ENCODE measurements around the gene SMAP1. TPM values are rescaled to one million over a fixed set of nuclear protein-coding genes. Genes with fewer than 3 reads are reported as not detected.

The SMAP1 gene
- total RNA-seq, 4 donors from 2014 or later = 31.7 to 44.6 (median 33.6) TPM

- DNase-seq = no peak
- 62 to 83% methylated on average over 3 of the region's 3 CpGs for WGBS, 2 donors
- Histone ChIP-seq H3K9me3 (no peaks in the 10 kb centered on the region), H3K27me3 (no peaks in the 10 kb centered on the region), H3K36me3 (no peaks in the 10 kb centered on the region), H3K4me1 (no peaks in the 10 kb centered on the region), H3K4me3 (no peak overlapping the region), H3K27ac (no peak overlapping the region)
- TF ChIP-seq POLR2A (IDR thresholded peaks at IDR 0.05) = no peak
- no peak for TF ChIP-seq CTCF (IDR thresholded peaks at IDR 0.05)
- intact Hi-C loops (cut with DNase I) = no loop called here
These were observed 16.3 kb upstream of the SMAP1 start for GRCh38 chr6:70651326-70651905.

- TF ChIP-seq CTCF (IDR thresholded peaks at IDR 0.05) (no peak), POLR2A (IDR thresholded peaks at IDR 0.05) (no peak)
- H3K4me1 ChIP-seq = no peaks in the 10 kb centered on the region
- no peaks in the 10 kb centered on the region for H3K9me3 ChIP-seq
- no peak overlapping the region for H3K4me3 ChIP-seq
- no peak for DNase-seq
- intact Hi-C loops (cut with DNase I) = no loop called here
- no peak overlapping the region for H3K27ac ChIP-seq
- no peaks in the 10 kb centered on the region for H3K36me3 ChIP-seq
- 50 to 58% methylated on average over 1 of the region's 1 CpG for WGBS, 2 donors
- H3K27me3 ChIP-seq = no peaks in the 10 kb centered on the region
These were observed 15.5 kb upstream of the SMAP1 start for GRCh38 chr6:70652216-70652615.

- H3K27me3 ChIP-seq = no peaks in the 10 kb centered on the region
- H3K9me3 ChIP-seq = no peaks in the 10 kb centered on the region
- intact Hi-C loops (cut with DNase I) = no loop called here
- no peaks in the 10 kb centered on the region for H3K4me1 ChIP-seq
- H3K27ac ChIP-seq = no peak overlapping the region
- 40 to 63% methylated on average over 3 of the region's 3 CpGs for whole genome bisulfite sequencing, 2 donors
- no peak for TF ChIP-seq CTCF (IDR thresholded peaks at IDR 0.05)
- H3K4me3 ChIP-seq = no peak overlapping the region
- H3K36me3 ChIP-seq = no peaks in the 10 kb centered on the region
- DNase-seq = no peak
These were observed 10.0 kb upstream of the SMAP1 start for GRCh38 chr6:70657706-70658105.

- DNase-seq = no peak
- H3K4me1 ChIP-seq = peaks cover 4 to 16% (median 6%) of the 10 kb centered on the region in 3 donors
- intact Hi-C loops (cut with DNase I) = no loop called here
- WGBS, 2 donors = 79 to 80% methylated on average over 4 to 5 of the region's 6 CpGs
- no peaks in the 10 kb centered on the region for H3K27me3 ChIP-seq
- no peak overlapping the region for H3K27ac ChIP-seq
- H3K36me3 ChIP-seq = no peaks in the 10 kb centered on the region
- H3K4me3 ChIP-seq = no peak overlapping the region
- TF ChIP-seq POLR2A (IDR thresholded peaks at IDR 0.05) = no peak
- H3K9me3 ChIP-seq = no peaks in the 10 kb centered on the region
These were observed 3.7 kb upstream of the SMAP1 start for GRCh38 chr6:70663881-70664466.

- 80 to 89% methylated on average over 6 of the region's 6 CpGs for WGBS, 2 donors
- Histone ChIP-seq H3K27me3 (no peaks in the 10 kb centered on the region), H3K4me3 (peak overlapping the region in 1 of 4 donors; percentile 72), H3K27ac (peak overlapping the region in 2 of 4 donors; percentile 95 to 96), H3K9me3 (no peaks in the 10 kb centered on the region), H3K4me1 (peaks cover 6 to 43% (median 13%) of the 10 kb centered on the region in 3 donors), H3K36me3 (no peaks in the 10 kb centered on the region)
- TF ChIP-seq POLR2A (IDR thresholded peaks at IDR 0.05) (no peak), CTCF (IDR thresholded peaks at IDR 0.05) (no peak)
- intact Hi-C loops (cut with DNase I) = no loop called here
- no peak for DNase-seq
These were observed 977 bp upstream of the SMAP1 start for GRCh38 chr6:70666706-70667105.
